ENCODE results near the gene ADARB2.

- TF ChIP-seq FOXM1 (IDR thresholded peaks at IDR 0.05; ENCODE audit: borderline replicate concordance, low read depth) (no peak), CEBPB (IDR thresholded peaks at IDR 0.05) (no peak), RAD21 (IDR thresholded peaks at IDR 0.05; ENCODE audit: low read depth) (no peak), REST (IDR thresholded peaks at IDR 0.05; ENCODE audit: low read depth) (no peak), EP300 (IDR thresholded peaks at IDR 0.05; ENCODE audit: borderline replicate concordance) (no peak), ZBTB7A (IDR thresholded peaks at IDR 0.05; ENCODE audit: low read depth) (no peak)
Measured at GRCh38 chr10:1766049-1766448, 28.7 kb upstream of the ADARB2 start.

Data from Ishikawa (cell line).